Measurements from ENCODE around the gene KIF16B.

The KIF16B gene

GRCh38 chr20:16346956-16347355 lies 226.3 kb downstream of the KIF16B start:
- DNase-seq, result no peak

GRCh38 chr20:16337707-16338106 lies 235.5 kb downstream of the KIF16B start:
- DNase-seq, result no peak

- no peak for DNase-seq
Measured at GRCh38 chr20:16327606-16328005, 245.6 kb downstream of the KIF16B start.

GRCh38 chr20:16321291-16321690 lies 252.0 kb downstream of the KIF16B start:
- DNase-seq, result no peak

GRCh38 chr20:16317445-16318362 lies 255.5 kb downstream of the KIF16B start:
- DNase-seq, result no peak

- no peak for DNase-seq
Measured at GRCh38 chr20:16316513-16316912, 256.7 kb downstream of the KIF16B start.

GRCh38 chr20:16314748-16315159 lies 258.5 kb downstream of the KIF16B start:
- DNase-seq, result no peak

- no peak for DNase-seq
Measured at GRCh38 chr20:16314320-16314719, 258.9 kb downstream of the KIF16B start.

- no peak for DNase-seq
Measured at GRCh38 chr20:16313917-16314316, 259.3 kb downstream of the KIF16B start.

GRCh38 chr20:16312998-16313397 lies 260.2 kb downstream of the KIF16B start:
- DNase-seq, result no peak

GRCh38 chr20:16311756-16312155 lies 261.5 kb downstream of the KIF16B start:
- DNase-seq, result no peak

- DNase-seq, result no peak
Measured at GRCh38 chr20:16308754-16309153, 264.5 kb downstream of the KIF16B start.

GRCh38 chr20:16302818-16303217 lies 270.4 kb downstream of the KIF16B start:
- DNase-seq, result no peak

GRCh38 chr20:16301986-16302385 lies 271.3 kb downstream of the KIF16B start:
- DNase-seq, result no peak

- no peak for DNase-seq
Measured at GRCh38 chr20:16299897-16300296, 273.4 kb downstream of the KIF16B start.

- DNase-seq, result no peak
Measured at GRCh38 chr20:16296931-16297330, 276.3 kb downstream of the KIF16B start.

- no peak for DNase-seq
Measured at GRCh38 chr20:16295534-16295933, 277.7 kb downstream of the KIF16B start.

- no peak for DNase-seq
Measured at GRCh38 chr20:16293590-16293989, 279.7 kb downstream of the KIF16B start.

GRCh38 chr20:16292226-16292880 lies 280.9 kb downstream of the KIF16B start:
- DNase-seq, result no peak

- DNase-seq, result no peak
Measured at GRCh38 chr20:16290358-16290757, 282.9 kb downstream of the KIF16B start.

GRCh38 chr20:16287776-16288175 lies 285.5 kb downstream of the KIF16B start:
- DNase-seq, result no peak

GRCh38 chr20:16286601-16287000 lies 286.6 kb downstream of the KIF16B start:
- no peak for DNase-seq

- no peak for DNase-seq
Measured at GRCh38 chr20:16284385-16285100, 288.7 kb downstream of the KIF16B start.

GRCh38 chr20:16283978-16284377 lies 289.3 kb downstream of the KIF16B start:
- no peak for DNase-seq
